Motor neuron (in vitro differentiated cells): Measurements from ENCODE around the gene RPTOR. TPM values are rescaled to one million over a fixed set of nuclear protein-coding genes. Genes with fewer than 3 reads are reported as not detected.
"Not testable (repeated sequence)": the region's sequence is repeated elsewhere in the genome, so short reads cannot be mapped to it uniquely, and the experiment has no call there.

Source experiments
- ATAC-seq, 8 experiments: fragments of 200-7000 bp; cut with Tn5 transposase; replicated peaks in 6 of 8; 2 replicates each; pipeline ENCODE4 v1.8.0; 2021; ENCODE audit warnings: mild to moderate bottlenecking in 8 of 8, moderate library complexity in 8 of 8
- H3K27ac ChIP-seq, 2 donors: fragments of 250-450 bp; sonication (Bioruptor Pico); 2 replicates each; pipeline ENCODE4 v1.9.0; 2021; ENCODE audit warnings: antibody characterized with exemption in 2 of 2, mild to moderate bottlenecking in 2 of 2, moderate library complexity in 1 of 2
- H3K4me1 ChIP-seq, 2 donors: fragments of 250-450 bp; sonication (Bioruptor Pico); replicated peaks in 1 of 2; 2 replicates each; pipeline ENCODE4 v1.6.1; 2021; ENCODE audit warnings: antibody characterized with exemption in 2 of 2, mild to moderate bottlenecking in 2 of 2, moderate library complexity in 1 of 2
- H3K4me3 ChIP-seq, 5 donors: fragments of 250-450 bp; sonication (Bioruptor Pico); 2 replicates each; pipeline ENCODE4 v1.9.0; 2021; ENCODE audit warnings: antibody characterized with exemption in 5 of 5, mild to moderate bottlenecking in 5 of 5, moderate library complexity in 4 of 5
- WGBS, 10 experiments: fragments of 450-650 bp; shearing (Covaris generic); methylation state at CpG; one replicate each; pipeline ENCODE4 v1.0.0; 2022; 5-methylcytosine and 5-hydroxymethylcytosine counted together
- in situ Hi-C, 9 experiments: fragments of 400-800 bp; cut with MboI; loops; one replicate each; pipeline ENCODE4 v1.15.0; 2021; ENCODE audit warnings: low sequenced_read_pairs in 9 of 9, low pct_unique_long_range_greater_than_20kb in 2 of 9; ENCODE audit not compliant: unreplicated experiment in 9 of 9
- total RNA-seq, 8 experiments: library from RNA; unstranded; fragments of 300-600 nt; gene quantifications; 2 replicates each; pipeline versions ENCODE4 v1.2.3 to v1.2.4, GENCODE V29; 2022

Gene RPTOR
- total RNA-seq, 8 experiments from 2014 or later = 15.6 to 53.3 (median 19.2) TPM

GRCh38 chr17:80507177-80507576 lies 37.5 kb upstream of the RPTOR start:
- 50 to 80% (median 63%) methylated on average over 2 to 4 of the region's 4 CpGs; no CpG with 5 or more reads in 6 of the 10 experiments for WGBS, 10 experiments
- H3K27ac ChIP-seq, H3K4me3 ChIP-seq, in situ Hi-C loops, ATAC-seq, H3K4me1 ChIP-seq: not testable (repeated sequence)

- ATAC-seq = no peak
- 81 to 100% (median 85%) methylated on average over 1 to 3 of the region's 3 CpGs; no CpG with 5 or more reads in 4 of the 10 experiments for WGBS, 10 experiments
- in situ Hi-C loops = no loop called here
- Histone ChIP-seq H3K4me1 (peaks cover 6 to 8% of the 10 kb centered on the region in 2 donors), H3K27ac (no peak overlapping the region), H3K4me3 (no peak overlapping the region)
Observed at GRCh38 chr17:80507965-80508364, 36.7 kb upstream of the RPTOR start.

GRCh38 chr17:80509311-80509710 lies 35.3 kb upstream of the RPTOR start:
- H3K27ac ChIP-seq = no peak overlapping the region
- 60 to 92% (median 62%) methylated on average over 1 to 6 of the region's 8 CpGs; no CpG with 5 or more reads in 5 of the 10 experiments for WGBS, 10 experiments

GRCh38 chr17:80510132-80510531 lies 34.5 kb upstream of the RPTOR start:
- Histone ChIP-seq H3K4me1 (peaks cover 2% of the 10 kb centered on the region in 2 donors), H3K27ac (no peak overlapping the region), H3K4me3 (no peak overlapping the region)
- no peak for ATAC-seq
- WGBS, 10 experiments = 73 to 100% (median 90%) methylated on average over 1 to 3 of the region's 14 CpGs; no CpG with 5 or more reads in 6 of the 10 experiments
- in situ Hi-C loops = no loop called here

More at GRCh38 chr17:80509311-80509710, 35.3 kb upstream of the RPTOR start:
- H3K4me3 ChIP-seq = no peak overlapping the region
- ATAC-seq = no peak
- H3K4me1 ChIP-seq = peaks cover 6 to 8% of the 10 kb centered on the region in 2 donors
- in situ Hi-C loops = no loop called here

GRCh38 chr17:80510772-80511171 lies 33.9 kb upstream of the RPTOR start:
- 71 to 100% (median 82%) methylated on average over 1 to 6 of the region's 9 CpGs; no CpG with 5 or more reads in 4 of the 10 experiments for WGBS, 10 experiments
- in situ Hi-C loops = no loop called here
- Histone ChIP-seq H3K27ac (no peak overlapping the region), H3K4me1 (no peaks in the 10 kb centered on the region), H3K4me3 (no peak overlapping the region)
- no peak for ATAC-seq

GRCh38 chr17:80511222-80512180 lies 33.1 kb upstream of the RPTOR start:
- no peak overlapping the region for H3K4me3 ChIP-seq
- H3K27ac ChIP-seq = no peak overlapping the region
- no peaks in the 10 kb centered on the region for H3K4me1 ChIP-seq
- peak in 2 of 8 experiments; percentile 60 to 66 for ATAC-seq
- 36 to 100% (median 75%) methylated on average over 1 to 5 of the region's 18 CpGs; no CpG with 5 or more reads in 2 of the 10 experiments for WGBS, 10 experiments
- in situ Hi-C loops = no loop called here

GRCh38 chr17:80512233-80512632 lies 32.4 kb upstream of the RPTOR start:
- in situ Hi-C loops = no loop called here
- ATAC-seq = peak in 5 of 8 experiments; percentile 26 to 86 (median 50)
- Histone ChIP-seq H3K4me1 (no peaks in the 10 kb centered on the region), H3K4me3 (no peak overlapping the region), H3K27ac (no peak overlapping the region)
- 20 to 83% (median 67%) methylated on average over 1 to 8 of the region's 15 CpGs; no CpG with 5 or more reads in 6 of the 10 experiments for WGBS, 10 experiments

- in situ Hi-C loops = no loop called here
- WGBS, 10 experiments = 49 to 100% (median 84%) methylated on average over 1 to 12 of the region's 16 CpGs; no CpG with 5 or more reads in 6 of the 10 experiments
- ATAC-seq = no peak
- Histone ChIP-seq H3K4me1 (no peaks in the 10 kb centered on the region), H3K4me3 (no peak overlapping the region), H3K27ac (no peak overlapping the region)
Observed at GRCh38 chr17:80513201-80513600, 31.4 kb upstream of the RPTOR start.

- in situ Hi-C loops = no loop called here
- H3K4me1 ChIP-seq = no peaks in the 10 kb centered on the region
- ATAC-seq = peak in 1 of 8 experiments; percentile 38
- no peak overlapping the region for H3K27ac ChIP-seq
- no peak overlapping the region for H3K4me3 ChIP-seq
- 0 to 74% (median 53%) methylated on average over 1 to 6 of the region's 10 CpGs; no CpG with 5 or more reads in 2 of the 10 experiments for WGBS, 10 experiments
Observed at GRCh38 chr17:80513892-80514291, 30.7 kb upstream of the RPTOR start.

GRCh38 chr17:80516171-80516932 lies 28.3 kb upstream of the RPTOR start:
- H3K27ac ChIP-seq = no peak overlapping the region
- no peaks in the 10 kb centered on the region for H3K4me1 ChIP-seq
- ATAC-seq = no peak
- in situ Hi-C loops = no loop called here
- no peak overlapping the region for H3K4me3 ChIP-seq
- WGBS, 10 experiments = 10 to 100% (median 71%) methylated on average over 1 to 8 of the region's 17 CpGs; no CpG with 5 or more reads in 1 of the 10 experiments

- WGBS, 10 experiments = 83 to 100% (median 93%) methylated on average over 1 to 2 of the region's 3 CpGs; no CpG with 5 or more reads in 5 of the 10 experiments
- in situ Hi-C loops = no loop called here
- no peak overlapping the region for H3K4me3 ChIP-seq
- ATAC-seq = no peak
- H3K27ac ChIP-seq = no peak overlapping the region
- H3K4me1 ChIP-seq = no peaks in the 10 kb centered on the region
Observed at GRCh38 chr17:80517641-80518040, 27.0 kb upstream of the RPTOR start.

- no peak for ATAC-seq
- WGBS, 10 experiments = no CpG with 5 or more reads among the region's 1 CpG
- H3K27ac ChIP-seq = no peak overlapping the region
- H3K4me3 ChIP-seq = no peak overlapping the region
- in situ Hi-C loops = no loop called here
- no peaks in the 10 kb centered on the region for H3K4me1 ChIP-seq
Observed at GRCh38 chr17:80518392-80518791, 26.2 kb upstream of the RPTOR start.
